ENCODE measurements around the gene SLC12A5.

SLC12A5 gene

GRCh38 chr20:46006964-46007363 is 22.1 kb upstream of the SLC12A5 start:
- no peak for DNase-seq (ENCODE audit: low read depth in 2 of 2)

- no peak for DNase-seq (ENCODE audit: low read depth in 2 of 2)
These were observed 21.3 kb upstream of the SLC12A5 start for GRCh38 chr20:46007671-46008070.

GRCh38 chr20:46009816-46010215 is 19.2 kb upstream of the SLC12A5 start:
- no peak for DNase-seq (ENCODE audit: low read depth in 2 of 2)

- DNase-seq (ENCODE audit: low read depth in 2 of 2), result no peak
These were observed 18.3 kb upstream of the SLC12A5 start for GRCh38 chr20:46010491-46011391.

GRCh38 chr20:46011631-46012482 is 17.2 kb upstream of the SLC12A5 start:
- no peak for DNase-seq (ENCODE audit: low read depth in 2 of 2)

GRCh38 chr20:46012921-46013320 is 16.1 kb upstream of the SLC12A5 start:
- no peak for DNase-seq (ENCODE audit: low read depth in 2 of 2)

GRCh38 chr20:46013322-46013828 is 15.6 kb upstream of the SLC12A5 start:
- no peak for DNase-seq (ENCODE audit: low read depth in 2 of 2)

- DNase-seq (ENCODE audit: low read depth in 2 of 2), result no peak
These were observed 15.0 kb upstream of the SLC12A5 start for GRCh38 chr20:46013829-46014516.

GRCh38 chr20:46014517-46015396 is 14.3 kb upstream of the SLC12A5 start:
- DNase-seq (ENCODE audit: low read depth in 2 of 2), result no peak

- no peak for DNase-seq (ENCODE audit: low read depth in 2 of 2)
These were observed 11.7 kb upstream of the SLC12A5 start for GRCh38 chr20:46017272-46017671.

- DNase-seq (ENCODE audit: low read depth in 2 of 2), result no peak
These were observed 10.9 kb upstream of the SLC12A5 start for GRCh38 chr20:46018112-46018511.

- DNase-seq (ENCODE audit: low read depth in 2 of 2), result no peak
These were observed 10.4 kb upstream of the SLC12A5 start for GRCh38 chr20:46018611-46019010.

GRCh38 chr20:46020555-46020954 is 8.5 kb upstream of the SLC12A5 start:
- no peak for DNase-seq (ENCODE audit: low read depth in 2 of 2)

GRCh38 chr20:46021361-46022359 is 7.4 kb upstream of the SLC12A5 start:
- no peak for DNase-seq (ENCODE audit: low read depth in 2 of 2)

GRCh38 chr20:46022411-46023147 is 6.4 kb upstream of the SLC12A5 start:
- no peak for DNase-seq (ENCODE audit: low read depth in 2 of 2)

- no peak for DNase-seq (ENCODE audit: low read depth in 2 of 2)
These were observed 5.9 kb upstream of the SLC12A5 start for GRCh38 chr20:46023148-46023484.

- DNase-seq (ENCODE audit: low read depth in 2 of 2), result no peak
These were observed 5.0 kb upstream of the SLC12A5 start for GRCh38 chr20:46023999-46024398.

- DNase-seq (ENCODE audit: low read depth in 2 of 2), result no peak
These were observed 3.6 kb upstream of the SLC12A5 start for GRCh38 chr20:46025376-46025783.

- DNase-seq (ENCODE audit: low read depth in 2 of 2), result peak; percentile 28 to 32
These were observed 1.7 kb upstream of the SLC12A5 start for GRCh38 chr20:46027245-46027853.

All from fibroblast of skin of left quadriceps (primary cell).